IMR-90 (cell line): ENCODE measurements around the gene SCGB1A1. TPM values are rescaled to one million over a fixed set of nuclear protein-coding genes. Genes with fewer than 3 reads are reported as not detected.

Source experiments
- ATAC-seq: fragments of 200-7000 bp; cut with Tn5 transposase; 2 replicates; pipeline ENCODE4 v1.9.1; 2020; ENCODE audit warnings: low read depth, mild to moderate bottlenecking, moderate library complexity
- BruUV-seq: library from RNA; stranded (reverse); fragments of 400-500 nt; replicated peaks from 2 replicates; lab custom pipeline; 2021; lab: Mats Ljungman, UMichigan
- CTCF ChIA-PET: fragments of 300-600 bp; formaldehyde crosslinking; extraction: SDS; loops from one replicate; lab custom pipeline; 2021; ENCODE audit warnings: antibody characterized with exemption; lab: Yijun Ruan, JAX
- POLR2A ChIA-PET: fragments of 300-600 bp; sonication (Branson Sonifier 250); formaldehyde crosslinking; loops from one replicate; lab custom pipeline; 2022; ENCODE audit warnings: antibody characterized with exemption; ENCODE audit not compliant: unreplicated experiment; lab: Charles Lee
- DNase-seq: peaks from one replicate; pipeline ENCODE4 v3.0.0; 2013
- H2AFZ ChIP-seq: replicated peaks from 2 replicates; pipeline ENCODE3; 2013; ENCODE audit warnings: low read length, mild to moderate bottlenecking; ENCODE audit not compliant: poor library complexity
- H2AK5ac ChIP-seq: 2 replicates; pipeline ENCODE4 v1.6.1; 2013; ENCODE audit warnings: low read depth, low read length, inconsistent platforms
- H2AK9ac ChIP-seq: replicated peaks from 2 replicates; pipeline ENCODE3; 2013; ENCODE audit warnings: mild to moderate bottlenecking, low read depth, low read length, moderate library complexity; ENCODE audit not compliant: poor library complexity
- H2BK120ac ChIP-seq: 2 replicates; pipeline ENCODE4 v1.6.1; 2013; ENCODE audit warnings: low read depth, low read length, inconsistent platforms
- H2BK15ac ChIP-seq: 3 replicates; pipeline ENCODE4 v1.6.1; 2013; ENCODE audit warnings: low read depth, low read length, inconsistent platforms
- H2BK20ac ChIP-seq: 2 replicates; pipeline ENCODE4 v1.6.1; 2013; ENCODE audit warnings: low read depth, mild to moderate bottlenecking, inconsistent platforms, low read length, moderate library complexity
- H2BK5ac ChIP-seq: 2 replicates; pipeline ENCODE4 v1.6.1; 2013; ENCODE audit warnings: mild to moderate bottlenecking, low read depth, low read length, inconsistent platforms; ENCODE audit not compliant: poor library complexity, severe bottlenecking
- H3K14ac ChIP-seq: replicated peaks from 2 replicates; pipeline ENCODE4 v1.6.1; 2013; ENCODE audit warnings: low read depth, low read length, inconsistent platforms
- H3K18ac ChIP-seq: 2 replicates; pipeline ENCODE4 v1.6.1; 2013; ENCODE audit warnings: low read depth, low read length, control low read depth
- H3K23ac ChIP-seq: 2 replicates; pipeline ENCODE4 v1.6.1; 2013; ENCODE audit warnings: low read depth, low read length, inconsistent platforms
- H3K27ac ChIP-seq: 2 replicates; pipeline ENCODE4 v1.5.1; 2013; ENCODE audit warnings: mild to moderate bottlenecking, control low read depth, low read length; ENCODE audit not compliant: insufficient read depth
- H3K27me3 ChIP-seq: 2 replicates; pipeline ENCODE4 v1.6.1; 2013; ENCODE audit warnings: low read length; ENCODE audit not compliant: control insufficient read depth, insufficient read depth
- H3K36me3 ChIP-seq: 2 replicates; pipeline ENCODE4 v1.6.1; 2013; ENCODE audit warnings: low read length, mixed read lengths; ENCODE audit not compliant: control insufficient read depth, insufficient read depth
- H3K4ac ChIP-seq: 2 replicates; pipeline ENCODE4 v1.6.1; 2013; ENCODE audit warnings: low read depth, low read length, inconsistent platforms
- H3K4me1 ChIP-seq: 2 replicates; pipeline ENCODE4 v1.6.1; 2013; ENCODE audit warnings: low read length, mixed read lengths; ENCODE audit not compliant: control insufficient read depth, insufficient read depth
- H3K4me2 ChIP-seq: 2 replicates; pipeline ENCODE4 v1.6.1; 2013; ENCODE audit warnings: low read depth, mild to moderate bottlenecking, control low read depth, low read length, moderate library complexity
- H3K4me3 ChIP-seq: 2 replicates; pipeline ENCODE4 v1.5.1; 2013; ENCODE audit warnings: low read depth, mild to moderate bottlenecking, control low read depth, low read length, moderate library complexity; ENCODE audit not compliant: insufficient read depth
- H3K56ac ChIP-seq: 2 replicates; pipeline ENCODE4 v1.6.1; 2013; ENCODE audit warnings: low read length, inconsistent platforms; ENCODE audit not compliant: insufficient read depth; ENCODE audit errors: extremely low read depth
- H3K79me1 ChIP-seq, 2 experiments: 2 replicates each; pipeline ENCODE4 v1.6.1; 2013; ENCODE audit warnings: low read length in 2 of 2, inconsistent platforms in 1 of 2, low read depth in 1 of 2
- H3K9ac ChIP-seq: 2 replicates; pipeline ENCODE4 v1.6.1; 2013; ENCODE audit warnings: low read depth, low read length, control low read depth
- H3K9me1 ChIP-seq: 2 replicates; pipeline ENCODE4 v1.6.1; 2013; ENCODE audit warnings: low read length, inconsistent platforms; ENCODE audit not compliant: insufficient read depth
- H3K9me3 ChIP-seq: 2 replicates; pipeline ENCODE4 v1.6.1; 2013; ENCODE audit warnings: low read length; ENCODE audit not compliant: control insufficient read depth, insufficient read depth
- H4K20me1 ChIP-seq: 2 replicates; pipeline ENCODE4 v1.6.1; 2013; ENCODE audit warnings: low read length, inconsistent platforms; ENCODE audit not compliant: insufficient read depth
- H4K5ac ChIP-seq: 2 replicates; pipeline ENCODE4 v1.6.1; 2013; ENCODE audit warnings: mild to moderate bottlenecking, low read depth, low read length, control low read depth
- H4K8ac ChIP-seq, 2 experiments: 2 replicates each; pipeline ENCODE4 v1.6.1; 2013; ENCODE audit warnings: low read depth in 2 of 2, low read length in 2 of 2, control low read depth in 1 of 2, inconsistent platforms in 1 of 2
- H4K91ac ChIP-seq: 2 replicates; pipeline ENCODE4 v1.6.1; 2013; ENCODE audit warnings: low read depth, low read length, inconsistent platforms; ENCODE audit not compliant: insufficient read depth
- BHLHE40 ChIP-seq: fragments of 150-350 bp; IDR thresholded peaks from 2 replicates; pipeline ENCODE4 v1.6.1; 2016; ENCODE audit warnings: mild to moderate bottlenecking, low read depth, low read length
- CEBPB ChIP-seq: IDR thresholded peaks from 2 replicates; pipeline ENCODE4 v1.6.1; 2012; ENCODE audit warnings: low read depth, low read length, improper control_type of control experiment
- CHD1 ChIP-seq: IDR thresholded peaks from 2 replicates; pipeline ENCODE4 v1.6.1; 2012; ENCODE audit warnings: low read depth, low read length, improper control_type of control experiment
- FOS ChIP-seq: fragments of 150-350 bp; IDR thresholded peaks from 2 replicates; pipeline ENCODE4 v1.6.1; 2016; ENCODE audit warnings: low read depth, low read length
- MAFK ChIP-seq: IDR thresholded peaks from 2 replicates; pipeline ENCODE4 v1.6.1; 2012; ENCODE audit warnings: low read depth, low read length, improper control_type of control experiment
- MAZ ChIP-seq: IDR thresholded peaks from 2 replicates; pipeline ENCODE4 v1.6.1; 2012; ENCODE audit warnings: low read depth, mild to moderate bottlenecking, low read length, improper control_type of control experiment, moderate library complexity, borderline replicate concordance
- MXI1 ChIP-seq: IDR thresholded peaks from 2 replicates; pipeline ENCODE4 v1.6.1; 2012; ENCODE audit warnings: low read depth, mild to moderate bottlenecking, low read length, moderate library complexity, borderline replicate concordance
- NFE2L2 ChIP-seq: fragments of 150-350 bp; IDR thresholded peaks from 2 replicates; pipeline ENCODE4 v1.6.1; 2016; ENCODE audit warnings: low read depth, mild to moderate bottlenecking, low read length
- POLR2A ChIP-seq: IDR thresholded peaks from 2 replicates; pipeline ENCODE4 v1.6.1; 2012; ENCODE audit warnings: mild to moderate bottlenecking, low read depth, low read length
- RAD21 ChIP-seq: IDR thresholded peaks from 2 replicates; pipeline ENCODE4 v1.6.1; 2012; ENCODE audit warnings: low read length, improper control_type of control experiment
- RCOR1 ChIP-seq: IDR thresholded peaks from 2 replicates; pipeline ENCODE4 v1.6.1; 2012; ENCODE audit warnings: mild to moderate bottlenecking, low read length, improper control_type of control experiment; ENCODE audit not compliant: insufficient replicate concordance
- RFX5 ChIP-seq: IDR thresholded peaks from 2 replicates; pipeline ENCODE4 v1.8.0; 2012; ENCODE audit warnings: low read depth, mild to moderate bottlenecking, low read length, moderate library complexity
- SMC3 ChIP-seq: fragments of 150-350 bp; IDR thresholded peaks from 2 replicates; pipeline ENCODE4 v1.6.1; 2016; ENCODE audit warnings: low read depth, mild to moderate bottlenecking, antibody characterized with exemption, low read length, moderate library complexity
- WGBS, 2 experiments: methylation state at CpG; one replicate each; pipeline versions ENCODE4 v1.1.5 to v1.1.7; 2013; ENCODE audit warnings: missing lambda C conversion rate in 2 of 2; ENCODE audit not compliant: insufficient read length in 1 of 2; ENCODE audit errors: extremely low coverage in 2 of 2; 5-methylcytosine and 5-hydroxymethylcytosine counted together
- dilution Hi-C: fragments of 300-500 bp; cut with HindIII; formaldehyde crosslinking; loops from one replicate; pipeline ENCODE4 v1.14.3; 2018; ENCODE audit warnings: low sequenced_read_pairs; ENCODE audit not compliant: unreplicated experiment
- in situ Hi-C: fragments of 300-500 bp; cut with MboI; formaldehyde crosslinking; loops from 3 replicates; pipeline ENCODE4 v1.14.3; 2019; ENCODE audit warnings: low sequenced_read_pairs, inconsistent platforms, mixed read lengths
- intact Hi-C: fragments of 100-400 bp; cut with micrococcal nuclease; formaldehyde crosslinking; loops from 2 replicates; pipeline ENCODE4 v1.10.0; 2022
- polyA plus RNA-seq, 3 experiments: library from polyadenylated mRNA; depleted of rRNA; stranded (reverse); fragments of >200 nt; gene quantifications; 2 replicates each; pipeline ENCODE4 v1.2.3, GENCODE V29; 2012; ENCODE audit warnings: low replicate concordance in 1 of 3
- total RNA-seq: library from RNA; depleted of rRNA; stranded (reverse); fragments of >200 nt; gene quantifications from 2 replicates; pipeline ENCODE4 v1.2.3, GENCODE V29; 2012
- TF ChIP-seq, protein P1 (sequence below): conservative IDR thresholded peaks from 2 replicates; pipeline ENCODE4 v1.5.1; 2012; ENCODE audit warnings: mild to moderate bottlenecking, low read depth, low read length, improper control_type of control experiment
- TF ChIP-seq, protein P2 (sequence below): fragments of 150-350 bp; IDR thresholded peaks from 2 replicates; pipeline ENCODE4 v1.6.1; 2017; ENCODE audit warnings: mild to moderate bottlenecking, antibody characterized with exemption, low read length, low read depth
- TF ChIP-seq, protein P3 (sequence below): fragments of 150-350 bp; IDR thresholded peaks from 2 replicates; pipeline ENCODE4 v1.6.1; 2016; ENCODE audit warnings: low read depth, mild to moderate bottlenecking, low read length, moderate library complexity, borderline replicate concordance

The SCGB1A1 gene
- total and polyA plus RNA-seq, 2 of the 4 experiments (the other 2 are of a cell fraction): not detected

DNA sequence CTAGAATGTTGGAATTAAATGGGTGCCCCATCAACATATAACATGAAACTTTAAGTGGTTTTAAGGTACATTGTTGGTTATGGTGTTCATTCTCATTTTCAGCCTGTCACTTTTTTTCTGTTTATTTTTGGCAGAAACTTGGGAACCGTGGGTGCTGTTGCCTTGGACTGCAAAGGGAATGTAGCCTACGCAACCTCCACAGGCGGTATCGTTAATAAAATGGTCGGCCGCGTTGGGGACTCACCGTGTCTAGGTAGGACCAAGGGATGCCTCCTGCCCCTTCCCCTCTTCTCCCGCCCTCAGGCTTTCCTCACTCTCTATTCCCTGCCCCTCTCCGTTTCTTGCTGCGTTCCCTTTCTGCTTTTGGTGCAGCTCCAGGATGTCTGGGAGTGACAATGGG lies 29.8 kb upstream of the SCGB1A1 start:
- POLR2A ChIA-PET: no interaction called here
- H3K9me3 ChIP-seq: no peaks in the 10 kb centered on the region
- ATAC-seq (no peak), DNase-seq (no peak)
- H3K9me1 ChIP-seq: no peaks in the 10 kb centered on the region
- H3K4me2 ChIP-seq: peak overlapping the region; percentile 66; the same call in 1 of the 2 replicates
- TF ChIP-seq RCOR1 (no peak), MAZ (no peak), RAD21 (no peak), MAFK (no peak), MXI1 (no peak), BHLHE40 (no peak), FOS (no peak), NFE2L2 (no peak), SMC3 (no peak), POLR2A (no peak), RFX5 (no peak), CHD1 (no peak), CEBPB (no peak)
- TF ChIP-seq, protein P1, sequence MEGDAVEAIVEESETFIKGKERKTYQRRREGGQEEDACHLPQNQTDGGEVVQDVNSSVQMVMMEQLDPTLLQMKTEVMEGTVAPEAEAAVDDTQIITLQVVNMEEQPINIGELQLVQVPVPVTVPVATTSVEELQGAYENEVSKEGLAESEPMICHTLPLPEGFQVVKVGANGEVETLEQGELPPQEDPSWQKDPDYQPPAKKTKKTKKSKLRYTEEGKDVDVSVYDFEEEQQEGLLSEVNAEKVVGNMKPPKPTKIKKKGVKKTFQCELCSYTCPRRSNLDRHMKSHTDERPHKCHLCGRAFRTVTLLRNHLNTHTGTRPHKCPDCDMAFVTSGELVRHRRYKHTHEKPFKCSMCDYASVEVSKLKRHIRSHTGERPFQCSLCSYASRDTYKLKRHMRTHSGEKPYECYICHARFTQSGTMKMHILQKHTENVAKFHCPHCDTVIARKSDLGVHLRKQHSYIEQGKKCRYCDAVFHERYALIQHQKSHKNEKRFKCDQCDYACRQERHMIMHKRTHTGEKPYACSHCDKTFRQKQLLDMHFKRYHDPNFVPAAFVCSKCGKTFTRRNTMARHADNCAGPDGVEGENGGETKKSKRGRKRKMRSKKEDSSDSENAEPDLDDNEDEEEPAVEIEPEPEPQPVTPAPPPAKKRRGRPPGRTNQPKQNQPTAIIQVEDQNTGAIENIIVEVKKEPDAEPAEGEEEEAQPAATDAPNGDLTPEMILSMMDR: no peak
- TF ChIP-seq, protein P2, sequence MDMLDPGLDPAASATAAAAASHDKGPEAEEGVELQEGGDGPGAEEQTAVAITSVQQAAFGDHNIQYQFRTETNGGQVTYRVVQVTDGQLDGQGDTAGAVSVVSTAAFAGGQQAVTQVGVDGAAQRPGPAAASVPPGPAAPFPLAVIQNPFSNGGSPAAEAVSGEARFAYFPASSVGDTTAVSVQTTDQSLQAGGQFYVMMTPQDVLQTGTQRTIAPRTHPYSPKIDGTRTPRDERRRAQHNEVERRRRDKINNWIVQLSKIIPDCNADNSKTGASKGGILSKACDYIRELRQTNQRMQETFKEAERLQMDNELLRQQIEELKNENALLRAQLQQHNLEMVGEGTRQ: no peak
- TF ChIP-seq, protein P3, sequence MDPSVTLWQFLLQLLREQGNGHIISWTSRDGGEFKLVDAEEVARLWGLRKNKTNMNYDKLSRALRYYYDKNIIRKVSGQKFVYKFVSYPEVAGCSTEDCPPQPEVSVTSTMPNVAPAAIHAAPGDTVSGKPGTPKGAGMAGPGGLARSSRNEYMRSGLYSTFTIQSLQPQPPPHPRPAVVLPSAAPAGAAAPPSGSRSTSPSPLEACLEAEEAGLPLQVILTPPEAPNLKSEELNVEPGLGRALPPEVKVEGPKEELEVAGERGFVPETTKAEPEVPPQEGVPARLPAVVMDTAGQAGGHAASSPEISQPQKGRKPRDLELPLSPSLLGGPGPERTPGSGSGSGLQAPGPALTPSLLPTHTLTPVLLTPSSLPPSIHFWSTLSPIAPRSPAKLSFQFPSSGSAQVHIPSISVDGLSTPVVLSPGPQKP: no peak
- H3K56ac ChIP-seq: no peak overlapping the region
- no peak overlapping the region for H3K4me3 ChIP-seq
- H3K4me1 ChIP-seq: peaks cover 4% of the 10 kb centered on the region; the same call in 1 of the 2 replicates
- no peaks in the 10 kb centered on the region for H4K20me1 ChIP-seq
- dilution Hi-C loops: no loop called here
- peak overlapping the region; percentile 40 for H2AFZ ChIP-seq
- no peak overlapping the region for H4K91ac ChIP-seq
- BruUV-seq: no TSS peak
- H4K5ac ChIP-seq: no peak overlapping the region
- no peak overlapping the region for H2BK5ac ChIP-seq
- CTCF ChIA-PET: no interaction called here
- no peak overlapping the region for H2BK120ac ChIP-seq
- no peak overlapping the region; the same call in 1 of the 2 replicates for H3K18ac ChIP-seq
- no peak overlapping the region for H2BK20ac ChIP-seq
- no peak overlapping the region for H2AK9ac ChIP-seq
- H3K36me3 ChIP-seq: no peaks in the 10 kb centered on the region
- peaks cover 13% of the 10 kb centered on the region for H3K27me3 ChIP-seq
- peak overlapping the region; percentile 82; the same call in 1 of the 2 replicates for H3K23ac ChIP-seq
- no peak overlapping the region for H3K9ac ChIP-seq
- no peak overlapping the region for H3K4ac ChIP-seq
- H2AK5ac ChIP-seq: no peak overlapping the region
- H3K14ac ChIP-seq: 0 out of 2 replicates have a peak overlapping the region, but pooled peaks have one; percentile 9
- no peak overlapping the region for H4K8ac ChIP-seq
- no CpG with 5 or more reads among the region's 11 CpGs for WGBS, 2 experiments
- intact Hi-C loops: no loop called here
- in situ Hi-C loops: loop anchor here (25.0 kb wide), 1 partner anchor 473 kb away; no protein-coding TSS in a partner anchor
- no peaks in the 10 kb centered on the region for H3K79me1 ChIP-seq
- H3K27ac ChIP-seq: no peak overlapping the region
- H2BK15ac ChIP-seq: no peak overlapping the region
